Glomerular visceral epithelial cell (primary cell): ENCODE data around the gene UGT3A2.

Experiments used
- DNase-seq: peaks from one replicate; pipeline ENCODE4 v3.0.0-alpha.2; 2016; ENCODE audit errors: extremely low spot score

The UGT3A2 gene

GRCh38 chr5:36007366-36007765 is 59.3 kb downstream of the UGT3A2 start:
- no peak for DNase-seq

DNA sequence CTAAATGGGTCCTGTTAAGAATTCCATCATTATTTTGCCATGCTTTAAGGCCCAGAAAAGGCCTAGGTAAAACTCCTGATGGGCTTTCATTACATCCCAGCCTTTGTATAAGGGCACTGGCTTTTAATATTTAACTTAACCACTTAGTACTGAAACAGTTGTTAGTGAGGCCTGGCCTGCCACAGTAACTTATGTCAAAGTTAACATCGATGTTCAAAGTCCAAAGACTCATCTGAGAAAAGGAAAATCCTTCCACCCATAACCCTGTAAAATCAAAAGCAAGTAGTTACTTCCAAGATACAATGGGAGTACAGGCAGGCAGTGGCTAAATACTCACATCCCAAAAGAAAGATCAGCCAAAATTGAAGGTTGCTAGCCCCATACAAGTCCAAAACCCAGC is 60.5 kb downstream of the UGT3A2 start:
- DNase-seq, result no peak

- no peak for DNase-seq
Measured at GRCh38 chr5:36001032-36001431, 65.7 kb downstream of the UGT3A2 start.

GRCh38 chr5:35999547-35999946 is 67.1 kb downstream of the UGT3A2 start:
- DNase-seq, result no peak

- no peak for DNase-seq
Measured at GRCh38 chr5:35996076-35996475, 70.6 kb downstream of the UGT3A2 start.

GRCh38 chr5:35990941-35991611 is 75.6 kb downstream of the UGT3A2 start, which contains the start of gene UGT3A1:
TSS of gene UGT3A1 (minus strand) at chr5:35991390. CDS start at chr5:35991240, 150 bp downstream.
- no peak for DNase-seq

DNA sequence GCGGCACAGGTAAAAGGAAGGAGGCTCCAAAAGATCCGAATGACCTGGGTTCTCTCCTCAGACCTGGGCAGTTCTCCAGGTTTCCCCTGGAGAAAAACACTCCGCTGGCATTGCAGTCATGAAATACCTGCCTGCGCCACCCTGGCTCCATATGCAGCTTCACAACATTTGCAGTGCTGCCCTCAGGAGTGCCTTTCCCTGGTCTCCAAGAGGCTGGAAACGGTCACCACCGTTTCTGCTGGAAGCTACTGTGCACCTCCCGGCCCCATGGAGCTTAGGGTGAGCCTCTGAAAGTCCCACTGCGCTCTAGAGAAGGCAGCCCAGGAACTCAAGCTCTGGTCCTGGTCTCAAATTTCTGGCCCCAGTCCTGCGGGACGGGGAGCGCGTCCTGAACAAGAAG is 76.2 kb downstream of the UGT3A2 start:
- DNase-seq, result no peak

GRCh38 chr5:35988529-35988928 is 78.2 kb downstream of the UGT3A2 start:
- DNase-seq, result no peak

GRCh38 chr5:35987776-35988175 is 78.9 kb downstream of the UGT3A2 start:
- DNase-seq, result no peak
